ENCODE results near the gene UTP18. TPM values are rescaled to one million over a fixed set of nuclear protein-coding genes. Genes with fewer than 3 reads are reported as not detected.

The UTP18 gene
- total RNA-seq, 1 experiment from 2014 or later = 68.8 TPM

DNA sequence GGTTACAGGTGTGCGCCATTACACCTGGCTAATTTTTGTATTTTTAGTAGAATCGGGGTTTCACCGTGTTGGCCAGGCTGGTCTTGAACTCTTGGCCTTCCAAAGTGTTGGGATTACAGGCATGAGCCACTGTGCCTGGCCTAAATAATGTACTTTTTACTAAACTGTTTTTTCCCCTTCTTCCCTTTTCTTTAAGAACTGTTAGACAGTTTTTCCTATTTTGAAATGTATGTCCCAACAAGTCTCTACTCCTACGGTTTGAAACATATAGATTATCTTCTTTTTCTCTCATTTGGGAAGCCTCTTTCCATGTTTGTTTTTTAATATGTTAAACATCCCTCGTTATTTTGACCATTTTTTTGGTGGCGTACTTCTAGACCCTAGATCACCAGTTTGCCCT, 9.6 kb downstream of the UTP18 start (continued):
- TF ChIP-seq EMX1 (CRISPR knock-in tag; IDR thresholded peaks at IDR 0.05) (no peak), SMAD3 (CRISPR knock-in tag; IDR thresholded peaks at IDR 0.05; ENCODE audit: borderline replicate concordance) (no peak)
- TF ChIP-seq, protein P1, sequence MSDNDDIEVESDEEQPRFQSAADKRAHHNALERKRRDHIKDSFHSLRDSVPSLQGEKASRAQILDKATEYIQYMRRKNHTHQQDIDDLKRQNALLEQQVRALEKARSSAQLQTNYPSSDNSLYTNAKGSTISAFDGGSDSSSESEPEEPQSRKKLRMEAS (CRISPR knock-in tag; IDR thresholded peaks at IDR 0.05) = no peak

DNA sequence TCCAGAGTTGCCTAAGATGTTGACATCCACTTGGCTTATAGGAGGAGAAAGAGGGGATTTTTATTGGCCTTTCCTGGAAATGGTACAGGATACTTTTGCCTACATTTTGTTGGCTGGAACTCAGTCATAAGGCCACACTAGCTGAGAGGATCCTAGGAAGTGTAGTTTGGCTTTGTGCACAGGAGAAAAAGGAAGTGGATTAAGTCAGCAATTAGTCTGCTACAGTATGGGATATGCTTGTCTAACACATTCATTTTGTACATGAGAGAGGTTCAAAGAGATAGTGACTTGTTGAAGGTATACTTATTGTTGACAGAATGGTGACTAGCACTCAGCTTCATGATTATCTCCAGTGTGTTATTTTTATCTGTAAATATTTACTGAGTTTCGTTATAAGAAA, 10.3 kb downstream of the UTP18 start:
- ChIA-PET POLR2A (no interaction called here), CTCF (no interaction called here)
- Mint-ChIP-seq H3K9me3 (no peaks in the 10 kb centered on the region), H3K4me3 (no peak overlapping the region), H3K4me1 (no peaks in the 10 kb centered on the region), H3K36me3 (peaks cover 69% of the 10 kb centered on the region), H3K27me3 (ENCODE audit: low read depth) (no peaks in the 10 kb centered on the region), H3K27ac (no peak overlapping the region)
- DNase-seq (ENCODE audit: low spot score) (no peak), ATAC-seq (no peak)
- TF ChIP-seq, protein P2, sequence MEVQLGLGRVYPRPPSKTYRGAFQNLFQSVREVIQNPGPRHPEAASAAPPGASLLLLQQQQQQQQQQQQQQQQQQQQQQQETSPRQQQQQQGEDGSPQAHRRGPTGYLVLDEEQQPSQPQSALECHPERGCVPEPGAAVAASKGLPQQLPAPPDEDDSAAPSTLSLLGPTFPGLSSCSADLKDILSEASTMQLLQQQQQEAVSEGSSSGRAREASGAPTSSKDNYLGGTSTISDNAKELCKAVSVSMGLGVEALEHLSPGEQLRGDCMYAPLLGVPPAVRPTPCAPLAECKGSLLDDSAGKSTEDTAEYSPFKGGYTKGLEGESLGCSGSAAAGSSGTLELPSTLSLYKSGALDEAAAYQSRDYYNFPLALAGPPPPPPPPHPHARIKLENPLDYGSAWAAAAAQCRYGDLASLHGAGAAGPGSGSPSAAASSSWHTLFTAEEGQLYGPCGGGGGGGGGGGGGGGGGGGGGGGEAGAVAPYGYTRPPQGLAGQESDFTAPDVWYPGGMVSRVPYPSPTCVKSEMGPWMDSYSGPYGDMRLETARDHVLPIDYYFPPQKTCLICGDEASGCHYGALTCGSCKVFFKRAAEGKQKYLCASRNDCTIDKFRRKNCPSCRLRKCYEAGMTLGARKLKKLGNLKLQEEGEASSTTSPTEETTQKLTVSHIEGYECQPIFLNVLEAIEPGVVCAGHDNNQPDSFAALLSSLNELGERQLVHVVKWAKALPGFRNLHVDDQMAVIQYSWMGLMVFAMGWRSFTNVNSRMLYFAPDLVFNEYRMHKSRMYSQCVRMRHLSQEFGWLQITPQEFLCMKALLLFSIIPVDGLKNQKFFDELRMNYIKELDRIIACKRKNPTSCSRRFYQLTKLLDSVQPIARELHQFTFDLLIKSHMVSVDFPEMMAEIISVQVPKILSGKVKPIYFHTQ (CRISPR knock-in tag; IDR thresholded peaks at IDR 0.05) = no peak
- TF ChIP-seq, protein P3, sequence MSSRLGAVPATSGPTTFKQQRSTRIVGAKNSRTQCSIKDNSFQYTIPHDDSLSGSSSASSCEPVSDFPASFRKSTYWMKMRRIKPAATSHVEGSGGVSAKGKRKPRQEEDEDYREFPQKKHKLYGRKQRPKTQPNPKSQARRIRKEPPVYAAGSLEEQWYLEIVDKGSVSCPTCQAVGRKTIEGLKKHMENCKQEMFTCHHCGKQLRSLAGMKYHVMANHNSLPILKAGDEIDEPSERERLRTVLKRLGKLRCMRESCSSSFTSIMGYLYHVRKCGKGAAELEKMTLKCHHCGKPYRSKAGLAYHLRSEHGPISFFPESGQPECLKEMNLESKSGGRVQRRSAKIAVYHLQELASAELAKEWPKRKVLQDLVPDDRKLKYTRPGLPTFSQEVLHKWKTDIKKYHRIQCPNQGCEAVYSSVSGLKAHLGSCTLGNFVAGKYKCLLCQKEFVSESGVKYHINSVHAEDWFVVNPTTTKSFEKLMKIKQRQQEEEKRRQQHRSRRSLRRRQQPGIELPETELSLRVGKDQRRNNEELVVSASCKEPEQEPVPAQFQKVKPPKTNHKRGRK (CRISPR knock-in tag; IDR thresholded peaks at IDR 0.05; ENCODE audit: borderline replicate concordance) = no peak
- TF ChIP-seq ZNF263 (CRISPR knock-in tag; IDR thresholded peaks at IDR 0.05; ENCODE audit: low read depth) (no peak), ZNF121 (CRISPR knock-in tag; IDR thresholded peaks at IDR 0.05) (no peak)
- TF ChIP-seq, protein P4, sequence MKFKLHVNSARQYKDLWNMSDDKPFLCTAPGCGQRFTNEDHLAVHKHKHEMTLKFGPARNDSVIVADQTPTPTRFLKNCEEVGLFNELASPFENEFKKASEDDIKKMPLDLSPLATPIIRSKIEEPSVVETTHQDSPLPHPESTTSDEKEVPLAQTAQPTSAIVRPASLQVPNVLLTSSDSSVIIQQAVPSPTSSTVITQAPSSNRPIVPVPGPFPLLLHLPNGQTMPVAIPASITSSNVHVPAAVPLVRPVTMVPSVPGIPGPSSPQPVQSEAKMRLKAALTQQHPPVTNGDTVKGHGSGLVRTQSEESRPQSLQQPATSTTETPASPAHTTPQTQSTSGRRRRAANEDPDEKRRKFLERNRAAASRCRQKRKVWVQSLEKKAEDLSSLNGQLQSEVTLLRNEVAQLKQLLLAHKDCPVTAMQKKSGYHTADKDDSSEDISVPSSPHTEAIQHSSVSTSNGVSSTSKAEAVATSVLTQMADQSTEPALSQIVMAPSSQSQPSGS (CRISPR knock-in tag; IDR thresholded peaks at IDR 0.05; ENCODE audit: borderline replicate concordance, low read depth) = no peak
- TF ChIP-seq, protein P5, sequence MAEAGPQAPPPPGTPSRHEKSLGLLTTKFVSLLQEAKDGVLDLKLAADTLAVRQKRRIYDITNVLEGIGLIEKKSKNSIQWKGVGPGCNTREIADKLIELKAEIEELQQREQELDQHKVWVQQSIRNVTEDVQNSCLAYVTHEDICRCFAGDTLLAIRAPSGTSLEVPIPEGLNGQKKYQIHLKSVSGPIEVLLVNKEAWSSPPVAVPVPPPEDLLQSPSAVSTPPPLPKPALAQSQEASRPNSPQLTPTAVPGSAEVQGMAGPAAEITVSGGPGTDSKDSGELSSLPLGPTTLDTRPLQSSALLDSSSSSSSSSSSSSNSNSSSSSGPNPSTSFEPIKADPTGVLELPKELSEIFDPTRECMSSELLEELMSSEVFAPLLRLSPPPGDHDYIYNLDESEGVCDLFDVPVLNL (CRISPR knock-in tag; IDR thresholded peaks at IDR 0.05; ENCODE audit: borderline replicate concordance, low read depth) = no peak

DNA sequence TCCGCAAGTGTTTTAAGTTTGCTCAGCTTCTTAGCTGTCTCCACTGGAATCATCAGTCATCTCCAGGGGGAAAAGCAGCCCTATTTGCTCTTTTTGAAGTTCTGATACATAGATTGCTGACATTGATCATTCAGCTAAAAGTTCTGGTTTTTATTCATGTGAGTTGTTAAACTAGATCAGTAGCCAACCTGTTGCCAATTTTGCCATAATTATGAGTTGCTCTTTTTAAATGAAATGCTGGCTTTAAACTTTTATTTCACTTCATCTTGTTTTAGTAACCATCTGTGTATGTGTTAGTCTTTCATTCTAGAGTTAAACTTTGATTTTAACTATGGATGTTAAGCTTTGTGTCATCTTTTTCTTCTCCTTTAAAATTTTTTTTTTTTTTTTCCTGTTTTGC, 12.5 kb downstream of the UTP18 start:
- CTCF ChIA-PET = interaction anchor here (1.3 kb wide), 1 partner anchor 26 kb away, joined by 4 read pairs; no protein-coding TSS in a partner anchor
- DNase-seq (ENCODE audit: low spot score) = no peak
- Mint-ChIP-seq H3K27me3 (ENCODE audit: low read depth) (no peaks in the 10 kb centered on the region), H3K27ac (no peak overlapping the region), H3K36me3 (peaks cover 69% of the 10 kb centered on the region), H3K4me1 (no peaks in the 10 kb centered on the region), H3K9me3 (no peaks in the 10 kb centered on the region), H3K4me3 (no peak overlapping the region)
- no peak for ATAC-seq
- POLR2A ChIA-PET = no interaction called here
- TF ChIP-seq, protein P4 (CRISPR knock-in tag; IDR thresholded peaks at IDR 0.05; ENCODE audit: borderline replicate concordance, low read depth) = no peak
- TF ChIP-seq ZNF232 (CRISPR knock-in tag; IDR thresholded peaks at IDR 0.05) (no peak), ELF4 (CRISPR knock-in tag; IDR thresholded peaks at IDR 0.05; ENCODE audit: low read depth) (no peak), CREM (CRISPR knock-in tag; IDR thresholded peaks at IDR 0.05) (no peak), ZNF416 (CRISPR knock-in tag; IDR thresholded peaks at IDR 0.05) (no peak), RELA (CRISPR knock-in tag; IDR thresholded peaks at IDR 0.05; ENCODE audit: borderline replicate concordance) (no peak), TEAD4 (CRISPR knock-in tag; IDR thresholded peaks at IDR 0.05) (no peak), RORB (CRISPR knock-in tag; IDR thresholded peaks at IDR 0.05) (no peak)
- TF ChIP-seq, protein P6, sequence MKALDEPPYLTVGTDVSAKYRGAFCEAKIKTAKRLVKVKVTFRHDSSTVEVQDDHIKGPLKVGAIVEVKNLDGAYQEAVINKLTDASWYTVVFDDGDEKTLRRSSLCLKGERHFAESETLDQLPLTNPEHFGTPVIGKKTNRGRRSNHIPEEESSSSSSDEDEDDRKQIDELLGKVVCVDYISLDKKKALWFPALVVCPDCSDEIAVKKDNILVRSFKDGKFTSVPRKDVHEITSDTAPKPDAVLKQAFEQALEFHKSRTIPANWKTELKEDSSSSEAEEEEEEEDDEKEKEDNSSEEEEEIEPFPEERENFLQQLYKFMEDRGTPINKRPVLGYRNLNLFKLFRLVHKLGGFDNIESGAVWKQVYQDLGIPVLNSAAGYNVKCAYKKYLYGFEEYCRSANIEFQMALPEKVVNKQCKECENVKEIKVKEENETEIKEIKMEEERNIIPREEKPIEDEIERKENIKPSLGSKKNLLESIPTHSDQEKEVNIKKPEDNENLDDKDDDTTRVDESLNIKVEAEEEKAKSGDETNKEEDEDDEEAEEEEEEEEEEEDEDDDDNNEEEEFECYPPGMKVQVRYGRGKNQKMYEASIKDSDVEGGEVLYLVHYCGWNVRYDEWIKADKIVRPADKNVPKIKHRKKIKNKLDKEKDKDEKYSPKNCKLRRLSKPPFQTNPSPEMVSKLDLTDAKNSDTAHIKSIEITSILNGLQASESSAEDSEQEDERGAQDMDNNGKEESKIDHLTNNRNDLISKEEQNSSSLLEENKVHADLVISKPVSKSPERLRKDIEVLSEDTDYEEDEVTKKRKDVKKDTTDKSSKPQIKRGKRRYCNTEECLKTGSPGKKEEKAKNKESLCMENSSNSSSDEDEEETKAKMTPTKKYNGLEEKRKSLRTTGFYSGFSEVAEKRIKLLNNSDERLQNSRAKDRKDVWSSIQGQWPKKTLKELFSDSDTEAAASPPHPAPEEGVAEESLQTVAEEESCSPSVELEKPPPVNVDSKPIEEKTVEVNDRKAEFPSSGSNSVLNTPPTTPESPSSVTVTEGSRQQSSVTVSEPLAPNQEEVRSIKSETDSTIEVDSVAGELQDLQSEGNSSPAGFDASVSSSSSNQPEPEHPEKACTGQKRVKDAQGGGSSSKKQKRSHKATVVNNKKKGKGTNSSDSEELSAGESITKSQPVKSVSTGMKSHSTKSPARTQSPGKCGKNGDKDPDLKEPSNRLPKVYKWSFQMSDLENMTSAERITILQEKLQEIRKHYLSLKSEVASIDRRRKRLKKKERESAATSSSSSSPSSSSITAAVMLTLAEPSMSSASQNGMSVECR (CRISPR knock-in tag; IDR thresholded peaks at IDR 0.05; ENCODE audit: borderline replicate concordance) = no peak
- TF ChIP-seq, protein P3 (CRISPR knock-in tag; IDR thresholded peaks at IDR 0.05; ENCODE audit: borderline replicate concordance) = no peak
- TF ChIP-seq, protein P1 (CRISPR knock-in tag; IDR thresholded peaks at IDR 0.05) = no peak
